ENCODE measurements around the gene MRPL21. TPM values are rescaled to one million over a fixed set of nuclear protein-coding genes. Genes with fewer than 3 reads are reported as not detected.

Gene MRPL21
- total RNA-seq, 1 donor from 2014 or later, result 121 TPM

DNA sequence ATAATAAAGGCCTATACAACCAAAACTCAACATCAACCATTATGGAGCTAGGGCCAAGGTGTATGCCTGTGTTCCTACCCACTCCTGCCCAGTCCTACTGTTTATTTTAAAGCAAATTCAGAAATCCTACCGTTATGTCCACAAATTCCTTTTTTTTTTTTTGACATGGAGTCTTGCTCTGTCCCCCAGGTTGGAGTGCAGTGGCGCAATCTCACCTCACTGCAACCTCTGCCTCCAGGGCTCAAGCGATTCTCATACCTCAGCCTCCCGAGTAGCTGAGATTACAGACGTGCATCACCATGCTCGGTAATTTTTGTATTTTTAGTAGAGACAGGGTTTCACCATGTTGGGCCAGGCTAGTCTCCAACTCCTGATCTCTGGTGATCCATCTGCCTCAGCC is 58.8 kb downstream of the MRPL21 start:
- no peaks in the 10 kb centered on the region for H3K36me3 ChIP-seq
- H3K4me3 ChIP-seq, result no peak overlapping the region
- DNase-seq, result no peak
- H3K4me1 ChIP-seq, result peaks cover 46% of the 10 kb centered on the region
- no peaks in the 10 kb centered on the region for H3K9me3 ChIP-seq (replicated peaks)
- peak overlapping the region; percentile 95 for H3K27ac ChIP-seq (replicated peaks)
- intact Hi-C loops (cut with micrococcal nuclease), result no loop called here
- TF ChIP-seq CTCF (IDR thresholded peaks at IDR 0.05; ENCODE audit: borderline replicate concordance), result no peak
- H3K27me3 ChIP-seq (ENCODE audit: low read depth), result no peaks in the 10 kb centered on the region

GRCh38 chr11:68844376-68844775 is 59.3 kb downstream of the MRPL21 start:
- peaks cover 50% of the 10 kb centered on the region for H3K4me1 ChIP-seq
- no peaks in the 10 kb centered on the region for H3K27me3 ChIP-seq (ENCODE audit: low read depth)
- no peak for TF ChIP-seq CTCF (IDR thresholded peaks at IDR 0.05; ENCODE audit: borderline replicate concordance)
- no peaks in the 10 kb centered on the region for H3K9me3 ChIP-seq (replicated peaks)
- no peak for DNase-seq
- H3K27ac ChIP-seq (replicated peaks), result peak overlapping the region; percentile 95
- H3K36me3 ChIP-seq, result no peaks in the 10 kb centered on the region
- intact Hi-C loops (cut with micrococcal nuclease), result no loop called here
- peak overlapping the region; percentile 89 for H3K4me3 ChIP-seq

DNA sequence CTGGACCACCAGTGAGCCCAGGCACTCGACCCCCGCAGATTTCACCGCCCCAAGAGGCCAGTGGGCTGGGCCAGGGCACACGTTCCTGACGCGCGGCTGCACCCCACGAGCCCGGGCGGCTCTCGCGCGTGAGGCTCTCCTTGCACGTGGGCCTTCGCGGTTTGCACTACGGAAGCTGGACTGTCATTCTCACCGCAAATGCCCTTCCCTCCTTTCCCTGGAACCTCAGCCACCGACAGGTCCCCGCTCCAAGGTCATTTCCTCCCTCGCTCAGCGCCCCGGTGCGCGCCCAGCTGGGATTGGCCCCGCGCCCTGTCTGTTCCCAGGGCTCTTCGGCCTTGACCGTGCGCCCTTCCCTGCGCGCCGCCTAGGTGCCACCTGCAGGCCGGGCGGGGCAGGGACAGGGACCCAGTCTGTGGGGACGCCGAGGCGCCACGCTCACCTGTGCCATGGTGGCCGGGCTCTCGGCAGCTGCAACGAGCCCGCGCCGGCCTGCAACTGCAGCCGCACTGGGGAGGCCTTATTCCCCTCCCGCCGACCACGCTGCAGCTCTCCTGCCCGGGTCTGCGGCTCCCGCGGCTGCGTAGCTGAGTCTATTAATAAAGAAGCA is 59.8 kb downstream of the MRPL21 start:
- no peaks in the 10 kb centered on the region for H3K27me3 ChIP-seq (ENCODE audit: low read depth)
- TF ChIP-seq CTCF (IDR thresholded peaks at IDR 0.05; ENCODE audit: borderline replicate concordance), result peak; percentile 73
- peak; percentile 87 for DNase-seq
- peaks cover 52% of the 10 kb centered on the region for H3K4me1 ChIP-seq
- no peaks in the 10 kb centered on the region for H3K36me3 ChIP-seq
- H3K27ac ChIP-seq (replicated peaks), result peak overlapping the region; percentile 95
- H3K4me3 ChIP-seq, result peak overlapping the region; percentile 89
- H3K9me3 ChIP-seq (replicated peaks), result no peaks in the 10 kb centered on the region
- intact Hi-C loops (cut with micrococcal nuclease), result no loop called here

DNA sequence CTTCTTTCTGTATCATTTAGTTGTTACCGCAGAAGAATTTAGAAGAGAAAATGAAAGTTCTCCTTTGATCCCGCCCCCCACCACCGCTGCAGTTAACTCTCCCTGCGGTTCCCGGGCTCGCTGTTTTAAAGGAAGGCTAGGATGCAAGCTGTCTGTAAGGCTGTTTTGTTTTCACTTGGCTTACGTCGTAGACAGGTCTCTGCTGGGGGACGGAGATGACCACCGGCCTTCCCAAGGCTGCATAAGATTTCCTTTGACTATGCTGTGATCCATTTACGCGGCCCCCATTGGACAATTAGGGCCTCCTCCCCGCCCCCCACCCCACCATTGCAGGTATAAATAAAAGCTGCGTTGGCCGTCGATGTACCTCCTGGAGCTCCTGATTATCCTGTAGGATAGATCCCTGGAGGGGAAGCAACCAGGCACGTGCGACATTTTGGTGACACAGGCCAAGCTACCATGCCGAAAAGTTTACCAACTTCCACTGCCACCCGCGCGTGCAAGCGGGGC is 60.5 kb downstream of the MRPL21 start:
- H3K27me3 ChIP-seq (ENCODE audit: low read depth), result no peaks in the 10 kb centered on the region
- peaks cover 59% of the 10 kb centered on the region for H3K4me1 ChIP-seq
- no peaks in the 10 kb centered on the region for H3K9me3 ChIP-seq (replicated peaks)
- intact Hi-C loops (cut with micrococcal nuclease), result no loop called here
- no peaks in the 10 kb centered on the region for H3K36me3 ChIP-seq
- H3K27ac ChIP-seq (replicated peaks), result peak overlapping the region; percentile 95
- DNase-seq, result no peak
- H3K4me3 ChIP-seq, result peak overlapping the region; percentile 89
- TF ChIP-seq CTCF (IDR thresholded peaks at IDR 0.05; ENCODE audit: borderline replicate concordance), result no peak

DNA sequence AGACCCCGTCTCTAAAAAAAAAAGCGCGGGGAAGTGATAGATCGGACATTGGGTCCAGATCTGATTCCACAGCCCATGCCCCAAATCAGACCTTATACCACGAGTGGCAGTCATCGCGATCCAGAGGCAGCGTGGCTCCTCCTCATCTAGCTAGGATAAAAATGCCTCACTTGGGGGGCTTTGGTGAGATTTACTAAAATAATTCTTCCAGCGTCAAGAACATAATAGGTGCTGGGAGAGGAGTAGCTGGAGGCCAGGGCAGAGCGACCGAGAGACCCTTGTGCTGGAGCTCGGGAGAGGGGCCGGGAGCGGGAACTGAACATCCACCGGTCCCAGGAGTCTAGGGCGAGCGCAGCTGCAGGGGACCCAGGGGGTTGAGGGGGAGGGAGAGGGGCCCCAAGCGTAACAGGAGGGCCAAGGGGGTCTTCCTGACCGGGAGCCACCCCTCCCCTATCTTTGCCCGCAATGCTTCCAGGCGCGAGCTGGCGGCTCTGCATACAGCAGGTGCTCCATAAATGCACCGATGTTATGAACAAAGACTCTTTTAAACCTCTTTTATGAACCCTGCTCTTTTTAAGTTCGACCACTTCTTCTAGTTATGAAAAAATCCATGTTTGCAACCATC is 61.1 kb downstream of the MRPL21 start:
- Histone ChIP-seq H3K9me3 (replicated peaks) (no peaks in the 10 kb centered on the region), H3K4me1 (peaks cover 65% of the 10 kb centered on the region), H3K27ac (replicated peaks) (peak overlapping the region; percentile 95), H3K36me3 (no peaks in the 10 kb centered on the region), H3K4me3 (peak overlapping the region; percentile 89), H3K27me3 (ENCODE audit: low read depth) (no peaks in the 10 kb centered on the region)
- intact Hi-C loops (cut with micrococcal nuclease), result no loop called here
- no peak for DNase-seq
- TF ChIP-seq CTCF (IDR thresholded peaks at IDR 0.05; ENCODE audit: borderline replicate concordance), result no peak

Measured in left ventricle myocardium inferior (tissue), 1 donor.